Measurements from ENCODE around the gene IGFBP4.

The IGFBP4 gene

DNA sequence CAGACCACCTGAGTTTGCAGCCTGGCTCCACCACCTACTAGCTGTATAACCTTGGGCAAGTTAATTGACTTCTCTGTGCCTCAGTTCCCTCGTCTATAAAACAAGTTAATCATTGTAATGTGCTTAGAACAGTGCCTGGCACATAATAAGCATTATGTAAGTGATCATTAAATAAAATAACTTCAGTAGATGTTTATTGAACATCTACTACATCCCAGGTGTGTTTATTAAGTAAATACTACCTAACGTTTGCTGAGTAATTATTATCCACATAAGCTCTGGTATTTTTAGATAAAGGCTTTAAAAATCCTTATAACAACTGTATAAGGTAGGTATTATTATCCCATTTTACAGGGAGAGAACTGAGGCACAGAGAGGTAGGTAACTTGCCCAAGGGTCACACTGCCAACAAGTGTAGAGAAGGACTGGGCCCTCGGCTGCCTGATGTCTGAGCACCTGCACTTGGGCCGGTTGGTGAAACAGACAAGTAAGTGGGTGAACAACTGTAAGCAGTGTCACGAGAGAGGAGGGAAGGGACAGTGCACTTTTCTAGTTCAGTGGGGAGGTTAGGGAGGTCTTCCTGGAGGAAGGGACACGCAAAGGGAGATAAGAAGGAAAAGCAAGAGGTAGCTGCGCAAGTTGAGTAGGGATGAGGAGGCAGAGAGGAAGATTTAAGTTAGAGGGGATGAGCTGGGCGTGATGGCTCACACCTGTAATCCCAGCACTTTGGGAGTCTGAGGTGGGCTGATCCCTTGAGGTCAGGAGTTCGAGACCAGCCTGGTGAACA, 53.6 kb downstream of the IGFBP4 start:
- no peak for DNase-seq (ENCODE audit: low read depth)
- H3K4me3 ChIP-seq (ENCODE audit: low read depth, low read length): no peak overlapping the region
- TF ChIP-seq, protein P1, sequence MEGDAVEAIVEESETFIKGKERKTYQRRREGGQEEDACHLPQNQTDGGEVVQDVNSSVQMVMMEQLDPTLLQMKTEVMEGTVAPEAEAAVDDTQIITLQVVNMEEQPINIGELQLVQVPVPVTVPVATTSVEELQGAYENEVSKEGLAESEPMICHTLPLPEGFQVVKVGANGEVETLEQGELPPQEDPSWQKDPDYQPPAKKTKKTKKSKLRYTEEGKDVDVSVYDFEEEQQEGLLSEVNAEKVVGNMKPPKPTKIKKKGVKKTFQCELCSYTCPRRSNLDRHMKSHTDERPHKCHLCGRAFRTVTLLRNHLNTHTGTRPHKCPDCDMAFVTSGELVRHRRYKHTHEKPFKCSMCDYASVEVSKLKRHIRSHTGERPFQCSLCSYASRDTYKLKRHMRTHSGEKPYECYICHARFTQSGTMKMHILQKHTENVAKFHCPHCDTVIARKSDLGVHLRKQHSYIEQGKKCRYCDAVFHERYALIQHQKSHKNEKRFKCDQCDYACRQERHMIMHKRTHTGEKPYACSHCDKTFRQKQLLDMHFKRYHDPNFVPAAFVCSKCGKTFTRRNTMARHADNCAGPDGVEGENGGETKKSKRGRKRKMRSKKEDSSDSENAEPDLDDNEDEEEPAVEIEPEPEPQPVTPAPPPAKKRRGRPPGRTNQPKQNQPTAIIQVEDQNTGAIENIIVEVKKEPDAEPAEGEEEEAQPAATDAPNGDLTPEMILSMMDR (IDR thresholded peaks at IDR 0.05; ENCODE audit: low read depth, low read length, missing control alignments): no peak
- in situ Hi-C loops (cut with HindIII; ENCODE audit: low sequenced_read_pairs): no loop called here

GRCh38 chr17:40497695-40498094, 54.4 kb downstream of the IGFBP4 start:
- in situ Hi-C loops (cut with HindIII; ENCODE audit: low sequenced_read_pairs): no loop called here
- TF ChIP-seq, protein P1 (IDR thresholded peaks at IDR 0.05; ENCODE audit: low read depth, low read length, missing control alignments): no peak
- H3K4me3 ChIP-seq (ENCODE audit: low read depth, low read length): no peak overlapping the region
- DNase-seq (ENCODE audit: low read depth): no peak

- TF ChIP-seq, protein P1 (IDR thresholded peaks at IDR 0.05; ENCODE audit: low read depth, low read length, missing control alignments): no peak
- no peak for DNase-seq (ENCODE audit: low read depth)
- in situ Hi-C loops (cut with HindIII; ENCODE audit: low sequenced_read_pairs): no loop called here
- H3K4me3 ChIP-seq (ENCODE audit: low read depth, low read length): no peak overlapping the region
Observed at GRCh38 chr17:40498281-40499084, 55.2 kb downstream of the IGFBP4 start.

GRCh38 chr17:40499551-40500189, 56.4 kb downstream of the IGFBP4 start:
- DNase-seq (ENCODE audit: low read depth): no peak
- TF ChIP-seq, protein P1 (IDR thresholded peaks at IDR 0.05; ENCODE audit: low read depth, low read length, missing control alignments): no peak
- H3K4me3 ChIP-seq (ENCODE audit: low read depth, low read length): no peak overlapping the region
- in situ Hi-C loops (cut with HindIII; ENCODE audit: low sequenced_read_pairs): no loop called here

- TF ChIP-seq, protein P1 (IDR thresholded peaks at IDR 0.05; ENCODE audit: low read depth, low read length, missing control alignments): no peak
- in situ Hi-C loops (cut with HindIII; ENCODE audit: low sequenced_read_pairs): no loop called here
- no peak overlapping the region for H3K4me3 ChIP-seq (ENCODE audit: low read depth, low read length)
- no peak for DNase-seq (ENCODE audit: low read depth)
Observed at GRCh38 chr17:40500190-40500589, 56.9 kb downstream of the IGFBP4 start.

GRCh38 chr17:40500709-40501108, 57.5 kb downstream of the IGFBP4 start:
- TF ChIP-seq, protein P1 (IDR thresholded peaks at IDR 0.05; ENCODE audit: low read depth, low read length, missing control alignments): no peak
- no peak overlapping the region for H3K4me3 ChIP-seq (ENCODE audit: low read depth, low read length)
- in situ Hi-C loops (cut with HindIII; ENCODE audit: low sequenced_read_pairs): no loop called here
- DNase-seq (ENCODE audit: low read depth): no peak
